IMR-90 (cell line): ENCODE results near the gene USP36. TPM values are rescaled to one million over a fixed set of nuclear protein-coding genes. Genes with fewer than 3 reads are reported as not detected.

Experiments
- ATAC-seq: fragments of 200-7000 bp; cut with Tn5 transposase; 2 replicates; pipeline ENCODE4 v1.9.1; 2020; ENCODE audit warnings: low read depth, mild to moderate bottlenecking, moderate library complexity
- BruUV-seq: library from RNA; stranded (reverse); fragments of 400-500 nt; replicated peaks from 2 replicates; lab custom pipeline; 2021; lab: Mats Ljungman, UMichigan
- CTCF ChIA-PET: fragments of 300-600 bp; formaldehyde crosslinking; extraction: SDS; loops from one replicate; lab custom pipeline; 2021; ENCODE audit warnings: antibody characterized with exemption; lab: Yijun Ruan, JAX
- POLR2A ChIA-PET: fragments of 300-600 bp; sonication (Branson Sonifier 250); formaldehyde crosslinking; loops from one replicate; lab custom pipeline; 2022; ENCODE audit warnings: antibody characterized with exemption; ENCODE audit not compliant: unreplicated experiment; lab: Charles Lee
- DNase-seq: peaks from one replicate; pipeline ENCODE4 v3.0.0; 2013
- H2AFZ ChIP-seq: replicated peaks from 2 replicates; pipeline ENCODE3; 2013; ENCODE audit warnings: low read length, mild to moderate bottlenecking; ENCODE audit not compliant: poor library complexity
- H2AK5ac ChIP-seq: 2 replicates; pipeline ENCODE4 v1.6.1; 2013; ENCODE audit warnings: low read depth, low read length, inconsistent platforms
- H2AK9ac ChIP-seq: replicated peaks from 2 replicates; pipeline ENCODE3; 2013; ENCODE audit warnings: mild to moderate bottlenecking, low read depth, low read length, moderate library complexity; ENCODE audit not compliant: poor library complexity
- H2BK120ac ChIP-seq: 2 replicates; pipeline ENCODE4 v1.6.1; 2013; ENCODE audit warnings: low read depth, low read length, inconsistent platforms
- H2BK15ac ChIP-seq: 3 replicates; pipeline ENCODE4 v1.6.1; 2013; ENCODE audit warnings: low read depth, low read length, inconsistent platforms
- H2BK20ac ChIP-seq: 2 replicates; pipeline ENCODE4 v1.6.1; 2013; ENCODE audit warnings: low read depth, mild to moderate bottlenecking, inconsistent platforms, low read length, moderate library complexity
- H2BK5ac ChIP-seq: 2 replicates; pipeline ENCODE4 v1.6.1; 2013; ENCODE audit warnings: mild to moderate bottlenecking, low read depth, low read length, inconsistent platforms; ENCODE audit not compliant: poor library complexity, severe bottlenecking
- H3K14ac ChIP-seq: replicated peaks from 2 replicates; pipeline ENCODE4 v1.6.1; 2013; ENCODE audit warnings: low read depth, low read length, inconsistent platforms
- H3K18ac ChIP-seq: 2 replicates; pipeline ENCODE4 v1.6.1; 2013; ENCODE audit warnings: low read depth, low read length, control low read depth
- H3K23ac ChIP-seq: 2 replicates; pipeline ENCODE4 v1.6.1; 2013; ENCODE audit warnings: low read depth, low read length, inconsistent platforms
- H3K27ac ChIP-seq: 2 replicates; pipeline ENCODE4 v1.5.1; 2013; ENCODE audit warnings: mild to moderate bottlenecking, control low read depth, low read length; ENCODE audit not compliant: insufficient read depth
- H3K27me3 ChIP-seq: 2 replicates; pipeline ENCODE4 v1.6.1; 2013; ENCODE audit warnings: low read length; ENCODE audit not compliant: control insufficient read depth, insufficient read depth
- H3K36me3 ChIP-seq: 2 replicates; pipeline ENCODE4 v1.6.1; 2013; ENCODE audit warnings: low read length, mixed read lengths; ENCODE audit not compliant: control insufficient read depth, insufficient read depth
- H3K4ac ChIP-seq: 2 replicates; pipeline ENCODE4 v1.6.1; 2013; ENCODE audit warnings: low read depth, low read length, inconsistent platforms
- H3K4me1 ChIP-seq: 2 replicates; pipeline ENCODE4 v1.6.1; 2013; ENCODE audit warnings: low read length, mixed read lengths; ENCODE audit not compliant: control insufficient read depth, insufficient read depth
- H3K4me2 ChIP-seq: 2 replicates; pipeline ENCODE4 v1.6.1; 2013; ENCODE audit warnings: low read depth, mild to moderate bottlenecking, control low read depth, low read length, moderate library complexity
- H3K4me3 ChIP-seq: 2 replicates; pipeline ENCODE4 v1.5.1; 2013; ENCODE audit warnings: low read depth, mild to moderate bottlenecking, control low read depth, low read length, moderate library complexity; ENCODE audit not compliant: insufficient read depth
- H3K56ac ChIP-seq: 2 replicates; pipeline ENCODE4 v1.6.1; 2013; ENCODE audit warnings: low read length, inconsistent platforms; ENCODE audit not compliant: insufficient read depth; ENCODE audit errors: extremely low read depth
- H3K79me1 ChIP-seq, 2 experiments: 2 replicates each; pipeline ENCODE4 v1.6.1; 2013; ENCODE audit warnings: low read length in 2 of 2, inconsistent platforms in 1 of 2, low read depth in 1 of 2
- H3K9ac ChIP-seq: 2 replicates; pipeline ENCODE4 v1.6.1; 2013; ENCODE audit warnings: low read depth, low read length, control low read depth
- H3K9me1 ChIP-seq: 2 replicates; pipeline ENCODE4 v1.6.1; 2013; ENCODE audit warnings: low read length, inconsistent platforms; ENCODE audit not compliant: insufficient read depth
- H3K9me3 ChIP-seq: 2 replicates; pipeline ENCODE4 v1.6.1; 2013; ENCODE audit warnings: low read length; ENCODE audit not compliant: control insufficient read depth, insufficient read depth
- H4K20me1 ChIP-seq: 2 replicates; pipeline ENCODE4 v1.6.1; 2013; ENCODE audit warnings: low read length, inconsistent platforms; ENCODE audit not compliant: insufficient read depth
- H4K5ac ChIP-seq: 2 replicates; pipeline ENCODE4 v1.6.1; 2013; ENCODE audit warnings: mild to moderate bottlenecking, low read depth, low read length, control low read depth
- H4K8ac ChIP-seq, 2 experiments: 2 replicates each; pipeline ENCODE4 v1.6.1; 2013; ENCODE audit warnings: low read depth in 2 of 2, low read length in 2 of 2, control low read depth in 1 of 2, inconsistent platforms in 1 of 2
- H4K91ac ChIP-seq: 2 replicates; pipeline ENCODE4 v1.6.1; 2013; ENCODE audit warnings: low read depth, low read length, inconsistent platforms; ENCODE audit not compliant: insufficient read depth
- CEBPB ChIP-seq: IDR thresholded peaks from 2 replicates; pipeline ENCODE4 v1.6.1; 2012; ENCODE audit warnings: low read depth, low read length, improper control_type of control experiment
- FOS ChIP-seq: fragments of 150-350 bp; IDR thresholded peaks from 2 replicates; pipeline ENCODE4 v1.6.1; 2016; ENCODE audit warnings: low read depth, low read length
- MXI1 ChIP-seq: IDR thresholded peaks from 2 replicates; pipeline ENCODE4 v1.6.1; 2012; ENCODE audit warnings: low read depth, mild to moderate bottlenecking, low read length, moderate library complexity, borderline replicate concordance
- NFE2L2 ChIP-seq: fragments of 150-350 bp; IDR thresholded peaks from 2 replicates; pipeline ENCODE4 v1.6.1; 2016; ENCODE audit warnings: low read depth, mild to moderate bottlenecking, low read length
- POLR2A ChIP-seq: IDR thresholded peaks from 2 replicates; pipeline ENCODE4 v1.6.1; 2012; ENCODE audit warnings: mild to moderate bottlenecking, low read depth, low read length
- RAD21 ChIP-seq: IDR thresholded peaks from 2 replicates; pipeline ENCODE4 v1.6.1; 2012; ENCODE audit warnings: low read length, improper control_type of control experiment
- SMC3 ChIP-seq: fragments of 150-350 bp; IDR thresholded peaks from 2 replicates; pipeline ENCODE4 v1.6.1; 2016; ENCODE audit warnings: low read depth, mild to moderate bottlenecking, antibody characterized with exemption, low read length, moderate library complexity
- USF2 ChIP-seq: fragments of 150-350 bp; IDR thresholded peaks from 2 replicates; pipeline ENCODE4 v1.6.1; 2017; ENCODE audit warnings: mild to moderate bottlenecking, antibody characterized with exemption, low read length, low read depth
- WGBS, 2 experiments: methylation state at CpG; one replicate each; pipeline versions ENCODE4 v1.1.5 to v1.1.7; 2013; ENCODE audit warnings: missing lambda C conversion rate in 2 of 2; ENCODE audit not compliant: insufficient read length in 1 of 2; ENCODE audit errors: extremely low coverage in 2 of 2; 5-methylcytosine and 5-hydroxymethylcytosine counted together
- dilution Hi-C: fragments of 300-500 bp; cut with HindIII; formaldehyde crosslinking; loops from one replicate; pipeline ENCODE4 v1.14.3; 2018; ENCODE audit warnings: low sequenced_read_pairs; ENCODE audit not compliant: unreplicated experiment
- in situ Hi-C: fragments of 300-500 bp; cut with MboI; formaldehyde crosslinking; loops from 3 replicates; pipeline ENCODE4 v1.14.3; 2019; ENCODE audit warnings: low sequenced_read_pairs, inconsistent platforms, mixed read lengths
- intact Hi-C: fragments of 100-400 bp; cut with micrococcal nuclease; formaldehyde crosslinking; loops from 2 replicates; pipeline ENCODE4 v1.10.0; 2022
- polyA plus RNA-seq, 3 experiments: library from polyadenylated mRNA; depleted of rRNA; stranded (reverse); fragments of >200 nt; gene quantifications; 2 replicates each; pipeline ENCODE4 v1.2.3, GENCODE V29; 2012; ENCODE audit warnings: low replicate concordance in 1 of 3
- total RNA-seq: library from RNA; depleted of rRNA; stranded (reverse); fragments of >200 nt; gene quantifications from 2 replicates; pipeline ENCODE4 v1.2.3, GENCODE V29; 2012

USP36 gene
- total and polyA plus RNA-seq, 2 of the 4 experiments (the other 2 are of a cell fraction) = 30.6 to 38.3 TPM

DNA sequence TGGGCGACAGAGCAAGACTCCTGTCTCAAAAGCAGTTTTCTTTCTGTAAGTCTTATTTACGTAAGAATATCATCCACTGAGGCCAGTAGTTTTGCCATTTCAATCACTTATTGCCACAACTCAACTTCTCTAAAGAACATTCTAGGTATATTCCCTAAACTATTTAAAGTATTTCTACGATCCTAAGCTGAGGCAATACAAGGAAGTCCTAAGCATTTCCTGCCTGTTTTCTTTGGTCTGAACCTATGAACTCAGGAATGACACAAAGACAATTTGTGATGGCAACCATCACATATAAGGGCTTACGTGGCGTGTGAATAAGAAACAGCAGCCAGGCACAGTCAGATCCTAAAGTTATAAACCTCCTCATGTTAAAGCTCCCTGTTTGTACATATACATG is 14.2 kb downstream of the USP36 start:
- no peak overlapping the region for H3K4me2 ChIP-seq
- no peak overlapping the region for H2AK9ac ChIP-seq
- BruUV-seq = no TSS peak
- DNase-seq (peak; percentile 53), ATAC-seq (no peak)
- H4K5ac ChIP-seq = no peak overlapping the region
- WGBS, 2 experiments = 100% methylated on average over 1 of the region's 5 CpGs; no CpG with 5 or more reads in 1 of the 2 experiments
- in situ Hi-C loops = no loop called here
- H3K27me3 ChIP-seq = no peaks in the 10 kb centered on the region
- H3K4ac ChIP-seq = peak overlapping the region; percentile 40; the same call in 1 of the 2 replicates
- no peak overlapping the region for H2AFZ ChIP-seq
- H3K23ac ChIP-seq = no peak overlapping the region
- peaks cover 16% of the 10 kb centered on the region for H3K4me1 ChIP-seq
- H4K91ac ChIP-seq = no peak overlapping the region
- no peak overlapping the region for H2BK20ac ChIP-seq
- no peaks in the 10 kb centered on the region for H3K9me3 ChIP-seq
- H3K56ac ChIP-seq = no peak overlapping the region
- no peak overlapping the region for H3K4me3 ChIP-seq
- dilution Hi-C loops = no loop called here
- intact Hi-C loops = loop anchor here (10.0 kb wide), 1 partner anchor 332 kb away; no protein-coding TSS in a partner anchor
- H3K9me1 ChIP-seq = peaks cover 23% of the 10 kb centered on the region
- no peak overlapping the region for H3K27ac ChIP-seq
- H2BK5ac ChIP-seq = peak overlapping the region; percentile 53
- peaks cover 32% of the 10 kb centered on the region for H4K20me1 ChIP-seq
- POLR2A ChIA-PET = interaction anchor here (0.6 kb wide), 1 partner anchor 14 kb away, joined by 3 read pairs; the partner anchor contains the start of gene USP36
- no peak overlapping the region for H3K14ac ChIP-seq
- peaks cover 32 to 79% of the 10 kb centered on the region in 2 experiments for H3K79me1 ChIP-seq
- CTCF ChIA-PET = no interaction called here
- no peak overlapping the region for H3K18ac ChIP-seq
- TF ChIP-seq USF2 (no peak), POLR2A (no peak), MXI1 (no peak), NFE2L2 (no peak), CEBPB (peak; percentile 42; the same call in 1 of the 2 replicates), RAD21 (no peak), SMC3 (no peak), FOS (no peak)
- peaks cover 48% of the 10 kb centered on the region for H3K36me3 ChIP-seq
- H2BK120ac ChIP-seq = peak overlapping the region; percentile 14; the same call in 1 of the 2 replicates
- no peak overlapping the region for H3K9ac ChIP-seq
- no peak overlapping the region for H4K8ac ChIP-seq
- no peak overlapping the region for H2BK15ac ChIP-seq
- H2AK5ac ChIP-seq = no peak overlapping the region
